Endodermal cell (in vitro differentiated cells): Measurements from ENCODE around the gene TNF. TPM values are rescaled to one million over a fixed set of nuclear protein-coding genes. Genes with fewer than 3 reads are reported as not detected.

ENCODE experiments used
- DNase-seq: peaks from one replicate; pipeline ENCODE4 v3.0.0-alpha.2; 2017
- H3K27ac ChIP-seq: 2 replicates; pipeline ENCODE4 v1.5.1; 2013; ENCODE audit warnings: mild to moderate bottlenecking, low read depth, low read length, moderate library complexity
- H3K27me3 ChIP-seq: 2 replicates; pipeline ENCODE4 v1.6.1; 2013; ENCODE audit warnings: mild to moderate bottlenecking, low read length, moderate library complexity; ENCODE audit not compliant: insufficient read depth, control insufficient read depth, poor library complexity, severe bottlenecking
- H3K36me3 ChIP-seq: 2 replicates; pipeline ENCODE4 v1.7.0; 2013; ENCODE audit warnings: mild to moderate bottlenecking, low read length, moderate library complexity; ENCODE audit not compliant: control insufficient read depth, insufficient read depth
- H3K4me1 ChIP-seq: one replicate; pipeline ENCODE4 v1.7.0; 2013; ENCODE audit warnings: low read length; ENCODE audit not compliant: control insufficient read depth, insufficient read depth
- H3K4me3 ChIP-seq: 2 replicates; pipeline ENCODE4 v1.5.1; 2013; ENCODE audit warnings: mild to moderate bottlenecking, low read length, moderate library complexity
- H3K9ac ChIP-seq: 2 replicates; pipeline ENCODE4 v1.6.1; 2013; ENCODE audit warnings: mild to moderate bottlenecking, low read length, moderate library complexity; ENCODE audit not compliant: poor library complexity, severe bottlenecking; ENCODE audit errors: extremely low read depth
- H3K9me3 ChIP-seq: 2 replicates; pipeline ENCODE4 v1.6.1; 2013; ENCODE audit warnings: mild to moderate bottlenecking, low read length, moderate library complexity; ENCODE audit not compliant: control insufficient read depth
- H3K27ac Mint-ChIP-seq: 2 replicates; pipeline ENCODE4 v1.8.0; 2020; ENCODE audit warnings: mixed read lengths
- H3K27me3 Mint-ChIP-seq: 2 replicates; pipeline ENCODE4 v1.8.0; 2021; ENCODE audit warnings: mild to moderate bottlenecking, mixed read lengths; ENCODE audit not compliant: insufficient read depth
- H3K36me3 Mint-ChIP-seq: 2 replicates; pipeline ENCODE4 v1.8.0; 2020; ENCODE audit warnings: low read depth, mixed read lengths
- H3K4me1 Mint-ChIP-seq: 2 replicates; pipeline ENCODE4 v1.8.0; 2020; ENCODE audit warnings: mixed read lengths
- H3K4me3 Mint-ChIP-seq: 2 replicates; pipeline ENCODE4 v1.8.0; 2020; ENCODE audit warnings: mild to moderate bottlenecking, moderate library complexity, mixed read lengths
- H3K9me3 Mint-ChIP-seq: 2 replicates; pipeline ENCODE4 v1.8.0; 2020; ENCODE audit warnings: mild to moderate bottlenecking, mixed read lengths
- CTCF ChIP-seq: fragments of 200-600 bp; sonication (generic); conservative IDR thresholded peaks from 2 replicates; pipeline ENCODE4 v1.5.0; 2021; ENCODE audit warnings: antibody characterized with exemption, mild to moderate bottlenecking
- WGBS, 2 experiments: methylation state at CpG; one replicate each; pipeline versions ENCODE4 v1.1.5 to v1.1.7; 2013; ENCODE audit warnings: missing lambda C conversion rate in 2 of 2, mixed read lengths in 1 of 2; ENCODE audit not compliant: insufficient coverage in 1 of 2, insufficient read length in 1 of 2; 5-methylcytosine and 5-hydroxymethylcytosine counted together
- total RNA-seq, 2 donors: library from RNA; stranded (reverse); fragmentation: NEBNext Ultra II Directional in 1 of 2; extraction: Animal tissue kit (Norgen Biotek cat#: 25700) in 1 of 2; gene quantifications; 2 replicates in 1 of 2; 3 replicates in 1 of 2; pipeline ENCODE4 v1.2.1, GENCODE V29; 2021

The TNF gene
- total RNA-seq, 2 donors from 2014 or later = not detected

DNA sequence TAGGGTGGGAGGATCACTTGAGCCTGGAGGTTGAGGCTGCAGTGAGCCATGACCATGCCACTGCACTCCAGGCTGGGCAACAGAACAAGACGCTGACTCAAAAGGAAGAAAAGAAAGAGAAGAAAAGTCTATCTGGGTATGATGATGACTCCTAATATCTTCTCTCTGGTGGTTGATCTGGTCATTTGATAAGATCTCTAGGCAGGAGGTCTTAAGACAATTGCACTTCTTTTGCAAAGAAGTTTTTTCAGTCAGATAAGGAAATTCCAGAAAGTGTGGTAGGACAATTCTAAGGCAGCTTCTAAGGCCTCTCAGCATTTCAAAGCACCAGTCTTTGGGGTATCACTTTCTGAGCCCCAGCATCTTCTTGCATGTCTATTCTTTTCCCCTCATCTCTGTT, 32.0 kb downstream of the TNF start:
- Mint-ChIP-seq H3K27me3 (no peaks in the 10 kb centered on the region), H3K4me1 (peaks cover 11% of the 10 kb centered on the region), H3K4me3 (no peak overlapping the region), H3K9me3 (no peaks in the 10 kb centered on the region), H3K36me3 (no peaks in the 10 kb centered on the region), H3K27ac (peak overlapping the region; percentile 38)
- Histone ChIP-seq H3K9me3 (no peaks in the 10 kb centered on the region), H3K27ac (no peak overlapping the region), H3K9ac (no peak overlapping the region), H3K27me3 (no peaks in the 10 kb centered on the region), H3K4me1 (no peaks in the 10 kb centered on the region), H3K4me3 (no peak overlapping the region), H3K36me3 (no peaks in the 10 kb centered on the region)
- WGBS, 2 experiments = 75 to 81% methylated on average over 1 of the region's 1 CpG
- DNase-seq = no peak
- no peak for TF ChIP-seq CTCF

DNA sequence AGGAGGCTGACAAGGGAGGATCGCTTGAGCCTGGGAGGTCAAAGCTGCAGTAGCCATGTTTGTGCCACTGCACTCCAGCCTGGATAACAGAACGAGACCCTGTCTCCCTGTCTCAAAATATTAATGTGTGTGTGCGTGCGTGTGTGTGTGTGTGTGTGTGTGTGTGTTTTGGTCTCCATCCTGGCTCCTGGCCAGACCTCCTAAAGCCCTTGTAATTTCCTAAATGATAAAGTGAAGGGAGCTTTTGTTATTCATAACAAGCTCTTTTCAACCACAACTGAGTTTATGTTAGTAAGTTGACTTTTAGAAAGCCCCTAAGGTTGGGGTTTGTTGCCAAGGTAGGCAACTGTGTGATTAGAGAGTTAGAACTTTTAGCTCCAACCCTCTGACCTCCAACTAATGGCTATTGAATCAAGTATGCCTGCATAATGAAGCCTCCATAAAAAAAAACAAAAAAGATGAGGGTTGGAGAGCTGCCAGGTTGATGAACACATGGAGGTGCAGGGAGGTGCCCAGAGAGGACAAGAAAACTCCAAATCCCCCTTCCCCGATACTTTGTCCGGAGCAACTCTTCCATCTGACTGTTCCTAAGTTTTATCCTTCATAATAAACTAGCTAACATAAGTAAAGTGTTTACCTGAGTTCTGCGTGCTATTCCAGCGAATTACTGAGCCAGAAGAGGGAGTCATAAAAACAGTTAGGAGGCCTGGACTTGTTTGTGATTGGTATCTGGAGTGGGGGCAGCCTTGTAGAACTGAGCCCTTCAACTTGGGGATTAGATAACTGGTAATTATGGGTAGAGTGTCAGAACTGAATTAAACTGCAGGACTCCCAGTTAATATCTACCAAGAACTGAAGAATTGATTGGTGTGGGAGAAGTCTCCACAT, 34.4 kb downstream of the TNF start:
- TF ChIP-seq CTCF = no peak
- H3K27ac ChIP-seq = no peak overlapping the region
- 92 to 93% methylated on average over 5 to 8 of the region's 8 CpGs for WGBS, 2 experiments

GRCh38 chr6:31610968-31611367, 35.6 kb downstream of the TNF start:
- no peak overlapping the region for H3K27ac Mint-ChIP-seq
- H3K36me3 ChIP-seq = no peaks in the 10 kb centered on the region
- no peaks in the 10 kb centered on the region for H3K4me1 ChIP-seq
- H3K9me3 Mint-ChIP-seq = no peaks in the 10 kb centered on the region
- H3K4me3 Mint-ChIP-seq = no peak overlapping the region
- H3K9me3 ChIP-seq = no peaks in the 10 kb centered on the region
- no peaks in the 10 kb centered on the region for H3K36me3 Mint-ChIP-seq
- H3K27ac ChIP-seq = no peak overlapping the region
- WGBS, 2 experiments = 93 to 96% methylated on average over 4 of the region's 4 CpGs
- H3K4me3 ChIP-seq = no peak overlapping the region
- TF ChIP-seq CTCF = no peak
- no peak for DNase-seq
- no peaks in the 10 kb centered on the region for H3K27me3 Mint-ChIP-seq
- peaks cover 24% of the 10 kb centered on the region for H3K4me1 Mint-ChIP-seq
- no peak overlapping the region for H3K9ac ChIP-seq
- H3K27me3 ChIP-seq = no peaks in the 10 kb centered on the region

More for the DNA sequence above, 34.4 kb downstream of the TNF start:
- Mint-ChIP-seq H3K9me3 (no peaks in the 10 kb centered on the region), H3K4me3 (no peak overlapping the region), H3K27ac (no peak overlapping the region), H3K27me3 (no peaks in the 10 kb centered on the region), H3K36me3 (no peaks in the 10 kb centered on the region), H3K4me1 (peaks cover 13% of the 10 kb centered on the region)
- no peaks in the 10 kb centered on the region for H3K4me1 ChIP-seq
- no peak overlapping the region for H3K9ac ChIP-seq
- H3K27me3 ChIP-seq = no peaks in the 10 kb centered on the region
- DNase-seq = no peak
- no peaks in the 10 kb centered on the region for H3K36me3 ChIP-seq
- H3K9me3 ChIP-seq = no peaks in the 10 kb centered on the region
- no peak overlapping the region for H3K4me3 ChIP-seq
